GM18507 (cell line): Measurements from ENCODE around the gene SPPL2B.
"Not testable (repeated sequence)": the region's sequence is repeated elsewhere in the genome, so short reads cannot be mapped to it uniquely, and the experiment has no call there.

Source experiments
- DNase-seq: peaks from one replicate; pipeline ENCODE4 v3.0.0; 2011; ENCODE audit warnings: low read depth; ENCODE audit not compliant: insufficient read length; ENCODE audit errors: extremely low spot score
- FAIRE-seq: peaks from 2 replicates; lab custom pipeline; 2011; peaks lifted over from hg19 to GRCh38; lab: Jason Lieb, UNC

The SPPL2B gene, protein sequence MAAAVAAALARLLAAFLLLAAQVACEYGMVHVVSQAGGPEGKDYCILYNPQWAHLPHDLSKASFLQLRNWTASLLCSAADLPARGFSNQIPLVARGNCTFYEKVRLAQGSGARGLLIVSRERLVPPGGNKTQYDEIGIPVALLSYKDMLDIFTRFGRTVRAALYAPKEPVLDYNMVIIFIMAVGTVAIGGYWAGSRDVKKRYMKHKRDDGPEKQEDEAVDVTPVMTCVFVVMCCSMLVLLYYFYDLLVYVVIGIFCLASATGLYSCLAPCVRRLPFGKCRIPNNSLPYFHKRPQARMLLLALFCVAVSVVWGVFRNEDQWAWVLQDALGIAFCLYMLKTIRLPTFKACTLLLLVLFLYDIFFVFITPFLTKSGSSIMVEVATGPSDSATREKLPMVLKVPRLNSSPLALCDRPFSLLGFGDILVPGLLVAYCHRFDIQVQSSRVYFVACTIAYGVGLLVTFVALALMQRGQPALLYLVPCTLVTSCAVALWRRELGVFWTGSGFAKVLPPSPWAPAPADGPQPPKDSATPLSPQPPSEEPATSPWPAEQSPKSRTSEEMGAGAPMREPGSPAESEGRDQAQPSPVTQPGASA

DNA sequence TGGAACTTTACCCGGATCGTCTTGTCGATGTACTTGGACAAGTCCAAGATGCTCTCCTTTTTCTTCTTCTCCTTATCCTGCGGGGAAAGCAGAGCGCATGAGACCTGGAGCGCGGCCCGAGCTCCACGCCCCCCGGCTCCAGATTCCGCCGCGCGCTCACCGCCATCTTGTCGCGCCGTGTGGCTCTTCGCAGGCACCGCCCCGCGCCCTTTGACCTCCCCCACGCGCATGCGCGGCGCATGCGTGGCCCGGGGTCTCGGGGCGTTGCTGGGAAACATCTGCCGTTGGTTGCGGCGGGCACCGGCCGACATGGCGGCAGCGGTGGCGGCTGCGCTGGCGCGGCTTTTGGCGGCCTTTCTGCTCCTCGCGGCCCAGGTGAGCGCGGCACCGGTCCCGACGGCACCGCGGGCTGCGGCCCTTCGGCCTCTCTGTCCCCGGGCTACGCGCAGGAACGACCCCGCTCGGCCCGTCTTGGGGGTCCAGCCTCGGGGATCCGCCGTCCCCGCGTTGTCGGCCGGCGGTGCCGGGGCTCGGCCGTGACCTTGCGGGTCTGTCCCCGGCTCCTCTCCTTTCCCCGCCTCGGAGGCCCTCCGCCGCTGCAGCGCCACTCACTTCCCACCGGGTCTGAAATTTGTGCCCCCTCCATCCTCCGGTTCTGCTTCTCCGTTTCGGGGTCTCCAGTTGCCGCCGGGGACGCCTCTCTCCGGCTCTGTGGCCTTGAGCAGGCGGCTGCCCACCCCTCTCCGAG is at the start of gene SPPL2B, which contains the start of gene LSM7:
SPPL2B (plus strand) TSS at position 284 of the 748 bp plus-strand sequence; CDS start at position 310, 26 bp downstream.
LSM7 (minus strand) TSS at position 186 of the 748 bp plus-strand sequence; CDS start at position 166, 20 bp downstream.
- peak; percentile 91 for FAIRE-seq
- peak; percentile 99 for DNase-seq

DNA sequence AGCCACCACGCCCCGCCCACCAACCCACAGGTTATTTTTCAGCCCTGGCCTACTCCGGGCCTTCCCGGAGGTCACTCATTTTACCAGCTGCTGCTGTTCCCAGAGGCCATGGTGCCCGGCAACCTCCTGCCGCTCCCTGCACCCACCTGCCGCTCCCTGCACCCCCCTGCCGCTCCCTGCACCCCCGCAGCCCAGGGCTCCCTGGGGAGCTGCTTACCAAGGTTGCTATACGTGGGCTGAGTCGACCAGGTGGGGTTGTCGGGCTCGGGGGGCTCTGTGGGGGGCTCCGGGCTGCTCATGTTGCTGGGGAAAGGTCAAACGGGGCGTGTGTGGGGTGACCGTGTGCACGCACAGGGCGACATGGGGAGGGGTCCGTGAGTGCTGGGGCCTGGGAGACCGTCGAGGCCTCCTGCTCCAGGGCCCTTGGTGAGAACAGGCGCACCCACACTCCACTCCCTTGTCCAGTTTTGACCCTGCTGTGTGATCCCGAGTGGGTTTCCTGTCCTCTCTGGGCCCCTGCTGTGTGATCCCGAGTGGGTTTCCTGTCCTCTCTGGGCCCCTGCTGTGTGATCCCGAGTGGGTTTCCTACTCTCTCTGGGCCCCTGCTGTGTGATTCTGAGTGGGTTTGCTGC is 47.7 kb upstream of the SPPL2B start:
- FAIRE-seq (no peak), DNase-seq (no peak)

DNA sequence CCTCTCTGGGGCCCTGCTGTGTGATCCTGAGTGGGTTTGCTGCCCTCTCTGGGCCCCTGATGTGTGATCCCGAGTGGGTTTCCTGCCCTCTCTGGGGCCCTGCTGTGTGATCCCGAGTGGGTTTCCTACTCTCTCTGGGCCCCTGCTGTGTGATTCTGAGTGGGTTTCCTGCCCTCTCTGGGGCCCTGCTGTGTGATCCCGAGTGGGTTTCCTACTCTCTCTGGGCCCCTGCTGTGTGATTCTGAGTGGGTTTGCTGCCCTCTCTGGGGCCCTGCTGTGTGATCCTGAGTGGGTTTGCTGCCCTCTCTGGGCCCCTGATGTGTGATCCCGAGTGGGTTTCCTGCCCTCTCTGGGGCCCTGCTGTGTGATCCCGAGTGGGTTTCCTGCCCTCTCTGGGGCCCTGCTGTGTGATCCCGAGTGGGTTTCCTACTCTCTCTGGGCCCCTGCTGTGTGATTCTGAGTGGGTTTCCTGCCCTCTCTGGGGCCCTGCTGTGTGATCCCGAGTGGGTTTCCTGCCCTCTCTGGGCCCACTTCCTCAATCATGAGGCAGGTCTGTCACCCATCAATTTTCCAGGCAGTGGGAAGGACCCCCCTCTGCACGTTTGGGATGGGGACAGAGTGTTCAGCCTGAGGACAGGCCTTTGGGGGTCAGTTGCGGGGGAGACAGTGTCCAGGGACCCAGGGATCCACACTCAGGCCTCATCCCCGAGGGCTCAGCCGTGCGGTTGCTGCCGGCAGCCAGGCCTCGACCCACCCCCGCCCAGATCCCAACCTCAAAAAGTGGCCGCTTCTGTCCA is 47.0 kb upstream of the SPPL2B start:
- not testable (repeated sequence) for FAIRE-seq, DNase-seq

DNA sequence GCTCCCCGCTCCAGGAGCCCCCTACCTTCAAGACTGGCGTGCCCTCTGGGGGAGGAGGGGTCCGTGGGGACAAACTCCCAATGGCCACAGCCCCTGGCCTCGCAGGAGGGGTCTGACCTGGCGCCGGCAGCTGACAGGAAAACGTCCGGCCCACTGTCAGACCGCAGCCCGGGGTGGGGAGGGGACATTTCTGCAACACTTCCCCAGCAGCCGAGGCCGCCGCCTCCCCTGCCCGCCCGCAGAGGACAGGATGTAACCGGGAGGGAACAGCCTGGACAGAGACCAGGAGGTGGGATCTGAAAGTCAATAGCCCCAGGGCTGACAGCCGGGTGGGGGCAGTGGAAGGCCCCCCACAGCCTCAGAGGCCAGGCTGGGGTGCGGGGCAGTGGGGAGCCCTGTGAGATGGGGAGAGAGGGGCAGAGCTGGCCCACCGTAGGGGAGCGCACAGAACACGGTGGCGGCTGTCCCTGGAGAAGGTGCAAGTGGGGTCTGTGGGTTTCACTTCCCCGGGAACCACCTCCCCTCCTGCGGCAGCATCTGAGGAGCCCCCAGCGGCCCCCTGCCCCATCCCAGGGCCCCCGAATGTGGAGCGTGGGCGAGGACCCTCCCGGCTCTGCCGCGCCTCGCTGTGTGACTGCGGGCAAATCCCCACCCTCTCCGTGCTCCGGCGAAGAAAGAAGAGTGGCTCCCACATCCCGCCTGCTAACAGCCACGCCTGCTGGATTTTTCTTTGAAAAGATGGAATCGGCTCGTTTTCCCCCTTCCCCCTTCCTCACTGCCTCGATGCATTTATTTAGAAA is 46.2 kb upstream of the SPPL2B start, which contains the start of gene PEAK3:
PEAK3 (minus strand) TSS at position 114 of the 800 bp plus-strand sequence. CDS start 1,244 bp downstream, outside the sequence.
- peak; percentile 72 for FAIRE-seq
- no peak for DNase-seq

DNA sequence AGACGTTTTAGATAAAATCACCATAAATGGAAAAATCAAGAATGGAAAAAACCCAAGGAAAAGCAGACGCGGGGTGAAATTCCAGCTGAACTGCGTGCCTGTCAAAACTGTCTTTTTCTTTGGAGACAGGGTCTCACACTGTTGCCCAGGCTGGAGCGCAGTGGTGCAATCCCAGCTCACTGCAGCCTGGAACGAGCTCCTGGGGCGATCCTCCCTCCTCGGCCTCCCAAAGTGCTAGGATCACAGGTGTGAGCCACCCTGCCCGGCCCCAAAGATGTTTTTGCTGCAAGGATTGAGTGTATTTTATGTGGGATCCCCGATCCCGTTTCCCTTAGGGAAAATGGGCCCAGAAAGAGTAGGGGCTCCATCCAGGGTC is 45.6 kb upstream of the SPPL2B start:
- no peak for FAIRE-seq
- no peak for DNase-seq

DNA sequence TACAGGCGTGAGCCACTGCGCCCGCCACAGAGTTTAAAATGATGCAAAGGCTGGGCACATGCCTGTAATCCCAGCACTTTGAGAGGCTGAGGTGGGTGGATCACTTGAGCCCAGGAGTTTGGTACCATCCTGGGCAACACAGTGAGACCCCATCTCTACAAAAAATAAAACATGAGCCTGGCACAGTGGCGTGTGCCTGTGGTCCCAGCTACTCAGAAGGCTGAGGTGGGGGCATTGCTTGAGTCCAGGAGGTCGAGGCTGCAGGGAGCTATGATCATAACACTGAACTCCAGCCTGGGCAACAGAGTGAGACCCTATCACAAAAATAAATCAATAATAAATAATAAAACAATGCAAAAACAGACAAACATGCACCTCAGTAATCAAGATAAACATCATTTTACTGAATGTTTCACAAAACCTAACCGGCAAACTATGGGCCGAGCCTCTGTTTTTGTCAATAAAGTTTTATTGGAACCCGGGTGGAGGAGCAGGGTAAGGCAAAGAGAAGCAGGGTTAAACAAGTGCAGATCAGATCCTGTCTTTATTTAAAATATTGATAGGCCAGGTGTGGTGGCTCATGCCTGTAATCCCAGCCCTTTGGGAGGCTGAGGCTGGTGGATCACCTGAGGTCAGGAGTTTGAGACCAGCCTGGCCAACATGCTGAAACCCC is 44.5 kb upstream of the SPPL2B start:
- no peak for DNase-seq
- no peak for FAIRE-seq

DNA sequence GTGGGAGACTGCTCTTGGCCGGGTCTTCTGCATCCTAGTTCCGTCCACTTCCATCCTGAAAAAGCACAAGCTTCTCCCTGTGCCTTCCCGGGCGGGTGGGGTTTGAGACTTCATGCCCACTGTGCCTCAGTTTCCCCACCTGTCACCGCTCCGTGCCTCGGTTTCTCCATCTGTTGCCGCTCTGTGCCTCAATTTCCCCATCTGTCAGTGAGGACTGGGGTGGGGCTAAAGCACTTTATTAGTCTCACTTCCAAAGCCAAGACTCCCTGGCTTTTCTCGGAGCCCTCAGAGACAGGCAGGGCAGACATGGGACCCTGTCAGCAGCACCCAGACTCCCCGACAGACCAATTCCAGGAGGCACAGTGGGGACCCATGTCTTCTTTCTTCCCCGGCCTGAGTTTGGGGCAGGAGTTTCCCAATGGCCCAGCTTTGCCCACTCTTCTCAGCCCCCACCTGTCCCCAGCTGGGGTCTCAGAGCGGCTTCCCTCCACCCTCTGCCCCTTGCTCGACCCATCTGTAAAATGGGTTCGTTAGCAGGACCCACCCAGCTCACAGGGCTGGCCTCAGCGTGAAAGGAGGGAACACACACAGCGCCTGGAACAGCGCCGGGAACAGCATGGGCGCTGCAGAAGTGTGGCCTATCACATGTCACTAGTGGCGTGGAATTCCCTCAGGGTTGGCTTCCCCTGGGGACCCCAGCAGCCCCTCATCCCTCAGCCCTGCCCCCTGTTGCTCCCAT is 41.9 kb upstream of the SPPL2B start:
- FAIRE-seq (no peak), DNase-seq (no peak)

DNA sequence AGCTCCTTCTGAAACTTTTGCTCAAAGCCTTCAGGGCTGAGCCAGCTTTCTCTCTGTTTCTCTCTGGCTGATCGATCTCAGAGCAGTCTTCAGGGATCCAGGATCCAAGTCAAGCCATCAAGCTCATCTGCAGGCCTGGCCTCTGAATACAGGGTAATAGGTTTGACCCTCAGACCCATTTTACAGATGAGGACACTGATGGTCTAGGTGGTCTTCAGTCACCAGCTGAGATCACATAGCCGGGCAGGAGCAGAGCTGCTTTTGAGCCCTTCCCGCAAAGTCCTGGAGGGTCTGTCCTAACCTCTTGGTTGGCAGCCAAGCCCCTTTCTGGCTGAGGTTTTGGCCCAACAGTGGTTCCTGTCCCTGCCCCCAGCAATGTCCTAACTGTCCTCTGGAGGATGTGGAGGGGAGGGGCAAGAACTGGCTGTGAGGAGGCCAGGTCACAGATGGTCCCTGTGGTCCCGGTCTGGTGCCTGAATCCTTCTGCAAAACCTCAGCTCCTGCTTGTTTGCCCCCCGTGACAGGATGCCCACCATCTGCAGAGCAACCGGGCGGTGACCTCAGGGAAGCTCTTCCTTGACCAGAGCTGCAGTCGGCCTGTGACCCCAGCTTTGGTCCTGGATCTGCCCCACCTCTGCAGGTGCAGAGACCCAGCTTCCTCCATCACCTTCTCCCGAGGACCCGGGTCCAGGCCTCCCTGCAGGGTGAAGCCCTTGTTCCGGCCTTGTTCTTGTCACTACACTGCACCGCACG is 40.7 kb upstream of the SPPL2B start:
- FAIRE-seq (peak; percentile 42), DNase-seq (no peak)

DNA sequence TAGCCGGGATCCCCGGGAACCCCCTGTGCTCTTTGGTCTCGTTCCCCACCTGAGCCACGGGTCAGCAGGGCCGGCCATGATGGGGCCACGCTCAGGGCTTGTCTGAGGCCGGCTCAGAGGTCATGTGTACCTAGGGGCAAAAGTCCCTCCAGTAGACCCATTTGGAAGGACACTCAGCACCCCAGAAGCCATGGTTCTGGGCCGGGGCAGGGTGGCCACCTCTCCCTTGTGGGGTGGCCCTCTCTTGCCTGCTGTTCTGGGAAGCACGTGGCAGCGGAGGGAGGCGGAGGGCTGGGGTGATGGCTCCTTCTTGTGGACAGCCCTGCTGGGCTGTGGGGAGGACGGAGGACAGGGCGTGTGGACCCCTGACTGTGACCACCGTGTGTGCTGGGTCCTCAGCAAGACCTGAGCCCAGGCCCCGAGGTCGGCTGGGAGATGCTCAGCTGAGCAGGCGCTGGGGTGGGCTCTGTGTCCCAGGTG is 40.1 kb upstream of the SPPL2B start:
- FAIRE-seq, result no peak
- no peak for DNase-seq

DNA sequence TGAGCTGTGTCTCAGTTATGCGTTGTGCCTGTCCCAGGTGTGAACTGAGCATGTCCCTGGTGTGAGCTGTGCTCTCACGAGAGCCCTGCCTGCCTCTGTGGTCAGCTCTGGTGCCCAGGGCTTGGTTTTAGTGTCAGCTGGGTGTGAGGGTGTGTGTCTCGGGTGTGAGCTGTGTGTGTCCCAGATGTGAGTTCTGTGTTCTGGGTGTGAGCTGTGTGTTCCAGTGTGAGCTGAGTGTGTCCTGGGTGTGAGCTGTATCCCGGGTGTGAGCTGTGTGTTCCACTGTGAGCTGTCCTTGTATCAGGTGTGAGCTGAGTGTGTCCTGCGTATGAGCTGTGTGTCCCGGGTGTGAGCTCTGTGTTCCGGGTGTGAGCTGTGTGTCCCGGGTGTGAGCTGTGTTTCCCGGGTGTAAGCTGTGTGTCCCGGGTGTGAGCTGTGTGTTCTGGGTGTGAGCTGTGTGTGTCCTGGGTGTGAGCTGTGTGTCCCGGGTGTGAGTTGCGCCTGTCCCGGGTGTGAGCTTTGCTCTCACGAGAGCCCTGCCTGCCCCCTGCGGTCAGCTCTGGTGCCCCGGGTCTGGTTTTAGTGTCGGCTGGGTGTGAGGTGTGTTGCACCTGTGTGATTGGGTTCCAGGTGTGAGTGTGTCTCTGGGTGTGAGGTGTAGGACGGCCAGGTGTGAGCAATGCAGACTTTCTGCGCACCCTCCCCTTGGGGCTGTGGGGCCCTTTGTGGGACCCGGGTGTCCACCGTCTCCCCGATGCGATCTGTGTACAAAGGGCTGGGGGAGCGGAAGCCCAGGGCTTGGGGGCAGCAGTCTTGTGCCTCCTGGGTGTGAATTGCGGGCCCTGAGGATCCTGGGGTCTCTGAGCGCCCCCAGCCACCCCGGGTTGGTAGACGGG is 39.4 kb upstream of the SPPL2B start:
- peak; percentile 5 for FAIRE-seq
- DNase-seq, result no peak

DNA sequence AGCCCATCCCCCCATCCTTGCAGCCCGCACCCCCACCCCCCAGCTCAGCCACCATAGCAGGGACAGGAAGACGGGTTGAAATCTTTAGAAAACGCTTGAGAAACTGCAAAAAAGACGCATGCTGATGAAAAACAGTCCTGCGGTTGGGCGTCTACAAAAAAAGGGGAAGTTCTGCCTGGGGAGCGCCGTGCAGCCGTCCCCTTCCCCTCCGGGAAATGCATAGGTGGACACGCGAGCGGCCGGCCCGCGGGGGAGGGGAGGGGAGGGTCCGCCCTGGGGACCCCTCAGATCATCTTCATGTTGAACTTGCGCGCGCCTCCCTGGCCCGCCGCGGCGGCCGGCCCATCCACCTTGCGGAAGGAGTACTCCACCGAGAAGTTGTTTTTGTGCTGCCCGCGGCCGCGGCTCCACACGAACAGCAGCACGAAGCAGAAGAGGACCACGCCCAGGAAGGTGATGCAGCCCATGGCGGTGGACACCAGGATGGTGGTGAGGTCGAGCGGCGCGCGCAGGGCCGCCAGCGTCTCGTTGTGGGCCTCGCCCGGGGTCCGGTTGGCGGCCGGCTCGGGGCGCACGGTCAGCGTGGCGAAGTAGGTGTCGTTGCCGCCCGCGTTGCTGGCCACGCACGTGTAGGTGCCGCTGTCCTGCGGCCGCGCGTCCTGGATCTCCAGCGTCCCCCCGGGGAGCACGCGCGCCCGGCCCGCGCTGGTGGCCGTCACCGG is 38.6 kb upstream of the SPPL2B start:
- FAIRE-seq, result peak; percentile 95

DNA sequence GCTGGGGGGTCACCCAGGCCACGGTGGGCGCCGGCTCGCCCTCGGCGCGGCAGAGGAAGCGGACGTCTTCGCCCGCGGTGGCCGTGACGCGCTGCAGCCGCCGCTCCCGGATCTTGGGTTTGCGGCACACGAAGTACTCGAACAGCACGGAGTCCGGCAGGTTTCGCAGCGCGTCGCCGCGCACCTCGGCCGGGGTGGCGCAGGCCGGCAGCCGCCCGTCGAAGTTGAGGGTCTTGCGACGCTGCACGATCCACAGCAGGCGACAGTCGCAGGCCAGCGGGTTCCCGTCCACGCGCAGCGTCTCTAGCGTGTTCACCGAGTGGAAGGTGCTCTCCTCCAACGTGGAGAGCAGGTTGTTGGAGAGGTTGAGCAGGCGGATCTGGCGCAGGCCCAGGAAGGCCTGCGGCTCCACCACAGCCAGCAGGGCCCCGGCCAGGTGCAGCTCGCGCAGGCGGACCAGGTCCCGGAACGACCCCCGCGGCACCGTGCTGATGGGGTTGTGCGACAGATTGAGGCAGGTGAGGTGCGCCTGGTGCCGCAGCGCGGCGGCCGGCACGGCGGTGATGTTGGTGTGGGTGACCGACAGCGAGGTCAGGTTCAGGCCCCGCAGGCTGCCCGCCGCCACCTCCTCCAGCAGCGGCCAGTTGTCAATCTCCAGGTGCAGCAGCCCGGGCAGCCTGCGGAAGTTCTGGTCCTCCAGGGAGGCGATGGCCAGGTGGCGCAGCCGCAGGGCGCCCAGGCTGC is 37.9 kb upstream of the SPPL2B start:
- FAIRE-seq, result no peak
- DNase-seq, result no peak

More for the DNA sequence above, 38.6 kb upstream of the SPPL2B start:
- peak; percentile 72 for DNase-seq

DNA sequence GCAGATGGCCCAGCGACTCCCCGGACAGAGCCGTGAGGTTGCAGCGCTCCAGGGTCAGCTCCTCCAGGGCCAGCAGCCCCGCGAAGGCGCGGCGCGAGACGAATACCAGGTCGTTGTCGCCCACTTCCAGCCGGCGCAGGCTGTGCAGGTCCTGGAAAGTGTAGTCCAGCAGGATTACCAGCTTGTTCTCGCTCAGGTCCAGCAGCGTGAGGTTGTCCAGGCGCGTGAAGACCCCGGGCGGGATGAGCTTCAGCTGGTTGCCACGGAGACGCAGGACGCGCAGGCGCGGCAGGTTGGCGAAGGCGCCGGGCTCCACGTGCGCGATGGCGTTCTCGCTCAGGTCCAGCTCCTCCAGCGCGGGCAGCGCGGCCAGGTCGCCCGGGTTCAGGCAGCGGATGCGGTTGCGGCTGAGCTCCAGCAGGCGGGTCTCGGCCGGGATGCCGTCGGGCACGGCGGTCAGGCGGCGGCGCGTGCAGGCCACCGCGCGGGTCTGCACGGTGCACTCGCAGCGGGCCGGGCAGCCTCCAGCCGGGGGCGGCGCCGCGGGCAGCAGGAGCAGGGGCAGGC is 37.2 kb upstream of the SPPL2B start:
- FAIRE-seq, result no peak
- no peak for DNase-seq
